SH-SY5Y (cell line): Measurements from ENCODE around the gene ENOX1.

ENCODE experiments used
- GATA2 ChIP-seq: IDR thresholded peaks from 2 replicates; pipeline ENCODE4 v1.6.1; 2011; ENCODE audit warnings: mild to moderate bottlenecking, low read depth, low read length
- GATA3 ChIP-seq: IDR thresholded peaks from 2 replicates; pipeline ENCODE4 v1.6.1; 2011; ENCODE audit warnings: low read depth, mild to moderate bottlenecking, low read length, moderate library complexity

The ENOX1 gene

DNA sequence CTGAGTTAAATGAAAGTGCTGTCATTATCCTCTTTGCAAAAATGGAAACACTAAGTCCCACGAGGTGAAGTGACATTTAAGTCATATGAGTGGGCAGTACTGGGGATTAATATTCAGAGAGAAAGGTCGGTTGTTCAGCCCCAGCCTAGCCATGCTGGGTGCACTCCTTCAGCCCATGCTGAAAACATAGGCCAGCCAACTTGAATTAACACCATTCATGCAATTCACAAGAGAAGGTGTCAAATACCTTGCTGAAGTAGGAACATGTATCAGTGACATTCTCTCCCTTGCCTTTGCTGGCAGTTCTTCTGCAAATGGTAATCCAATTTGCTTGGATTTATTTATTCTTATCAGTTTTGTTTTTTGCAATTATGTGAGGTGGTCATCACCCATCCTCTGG lies 507.1 kb downstream of the ENOX1 start:
- TF ChIP-seq GATA2, result no peak
- TF ChIP-seq GATA3, result no peak

DNA sequence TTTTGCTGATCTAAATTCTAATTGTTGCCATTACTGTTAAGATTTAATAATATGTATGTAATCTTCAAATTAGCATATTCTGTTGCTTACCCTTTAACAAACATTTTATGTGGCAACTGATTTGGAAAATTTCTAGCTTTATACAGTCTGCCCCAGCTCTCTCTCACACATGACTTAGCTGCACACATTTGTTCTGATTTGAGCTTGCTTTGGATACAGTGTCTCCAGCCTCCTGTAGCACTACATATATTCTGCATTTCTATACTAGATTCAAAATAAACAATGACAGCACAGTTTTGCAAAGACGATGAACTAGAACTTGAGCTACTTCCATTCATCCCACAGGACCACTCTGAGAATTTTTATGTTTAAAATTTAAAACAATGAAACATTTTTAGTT lies 508.6 kb downstream of the ENOX1 start:
- TF ChIP-seq GATA3, result no peak

DNA sequence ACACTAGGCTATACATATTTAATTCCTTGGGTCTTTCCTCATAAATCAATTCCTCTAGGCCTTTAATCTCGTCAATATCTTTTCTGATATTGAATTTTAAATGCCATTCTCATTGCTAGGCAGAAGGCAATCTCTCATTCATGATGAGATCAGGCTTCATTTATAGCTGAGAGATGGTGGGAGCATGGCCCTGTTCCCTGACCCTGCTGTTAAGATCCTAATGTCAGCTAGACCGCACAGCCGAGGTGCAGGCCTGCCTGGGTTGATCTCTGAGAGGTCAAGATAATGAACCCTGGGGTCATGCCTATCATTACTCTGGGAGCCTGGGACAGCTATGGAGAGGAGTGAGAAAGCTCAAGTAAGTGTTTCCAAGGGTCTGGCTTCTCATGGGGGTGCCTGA lies 509.6 kb downstream of the ENOX1 start:
- no peak for TF ChIP-seq GATA2
- no peak for TF ChIP-seq GATA3

DNA sequence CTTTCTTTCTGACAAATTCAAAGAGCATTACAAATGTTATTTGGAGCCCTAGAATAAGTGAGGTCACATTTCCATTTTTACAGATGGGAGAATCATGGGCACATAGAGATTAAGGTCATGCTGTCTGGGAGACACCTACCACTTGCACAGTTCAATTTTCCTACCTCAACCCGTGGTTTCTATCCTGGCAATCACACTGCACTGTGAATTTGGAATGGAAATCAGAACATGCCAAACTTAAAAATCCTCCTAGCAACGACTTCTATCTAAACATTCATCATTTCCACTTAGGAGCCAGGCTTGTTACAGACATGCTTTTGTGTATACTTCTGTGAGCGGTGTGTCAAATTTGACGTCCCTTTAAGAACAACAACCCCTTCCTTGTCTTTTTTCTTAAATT lies 511.9 kb downstream of the ENOX1 start:
- TF ChIP-seq GATA2 (no peak), GATA3 (no peak)

DNA sequence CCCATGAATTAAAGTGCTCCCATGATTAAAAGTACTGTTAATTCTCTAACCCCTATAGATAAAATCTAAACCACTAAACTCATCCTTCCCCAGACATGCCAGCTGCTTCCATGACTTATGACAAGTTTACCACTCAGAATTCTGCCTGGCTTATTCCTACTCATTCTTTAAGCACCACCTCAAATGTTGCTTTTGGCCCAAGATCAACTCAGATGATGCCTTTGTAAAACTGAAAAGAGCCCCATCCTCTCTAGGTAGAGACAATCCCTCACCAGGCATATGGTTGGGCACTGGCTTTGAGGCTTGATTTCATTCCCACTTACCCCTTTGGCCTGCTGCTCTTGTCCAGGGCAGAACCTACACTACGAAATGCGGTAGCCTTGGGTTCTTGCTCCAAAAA lies 513.4 kb downstream of the ENOX1 start:
- TF ChIP-seq GATA2 (no peak), GATA3 (no peak)

DNA sequence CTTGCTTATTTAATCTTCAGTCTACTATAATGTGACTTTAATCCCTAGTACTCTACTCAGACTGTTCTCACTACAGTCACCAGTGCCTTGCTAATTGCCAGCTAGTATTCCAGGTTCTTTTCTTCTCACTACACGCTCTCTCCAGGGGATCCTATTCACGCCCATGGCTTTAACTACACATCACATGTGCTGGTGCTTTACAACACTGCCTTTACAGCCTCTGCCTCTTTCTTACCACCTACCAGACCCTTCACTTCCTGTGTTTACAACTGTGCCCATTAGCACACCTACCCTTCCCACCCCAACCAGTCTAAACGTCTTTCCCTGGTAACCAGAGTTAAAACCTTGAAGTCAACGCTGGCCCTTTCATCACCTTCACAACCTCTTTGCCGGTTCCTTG lies 513.9 kb downstream of the ENOX1 start:
- TF ChIP-seq GATA2 (no peak), GATA3 (no peak)

DNA sequence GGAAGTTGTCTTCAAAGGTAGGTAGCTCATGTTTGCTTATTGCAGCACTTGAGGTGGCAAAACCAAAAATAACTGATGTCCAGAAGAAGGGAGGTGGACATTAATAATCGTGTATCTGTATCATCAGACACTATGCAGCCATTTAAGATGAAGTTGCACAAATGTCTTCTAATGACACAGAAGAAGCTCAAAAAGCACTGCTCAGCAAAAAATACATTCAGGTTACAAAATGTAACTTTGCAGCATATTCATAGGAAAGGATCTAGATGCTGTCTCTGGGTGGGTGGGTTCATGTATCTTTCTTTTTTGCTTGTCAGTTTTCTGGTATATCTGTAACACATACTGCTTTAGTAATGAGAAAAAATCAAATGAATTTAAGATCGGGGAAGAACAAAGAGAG lies 515.6 kb downstream of the ENOX1 start:
- TF ChIP-seq GATA2 (no peak), GATA3 (no peak)

DNA sequence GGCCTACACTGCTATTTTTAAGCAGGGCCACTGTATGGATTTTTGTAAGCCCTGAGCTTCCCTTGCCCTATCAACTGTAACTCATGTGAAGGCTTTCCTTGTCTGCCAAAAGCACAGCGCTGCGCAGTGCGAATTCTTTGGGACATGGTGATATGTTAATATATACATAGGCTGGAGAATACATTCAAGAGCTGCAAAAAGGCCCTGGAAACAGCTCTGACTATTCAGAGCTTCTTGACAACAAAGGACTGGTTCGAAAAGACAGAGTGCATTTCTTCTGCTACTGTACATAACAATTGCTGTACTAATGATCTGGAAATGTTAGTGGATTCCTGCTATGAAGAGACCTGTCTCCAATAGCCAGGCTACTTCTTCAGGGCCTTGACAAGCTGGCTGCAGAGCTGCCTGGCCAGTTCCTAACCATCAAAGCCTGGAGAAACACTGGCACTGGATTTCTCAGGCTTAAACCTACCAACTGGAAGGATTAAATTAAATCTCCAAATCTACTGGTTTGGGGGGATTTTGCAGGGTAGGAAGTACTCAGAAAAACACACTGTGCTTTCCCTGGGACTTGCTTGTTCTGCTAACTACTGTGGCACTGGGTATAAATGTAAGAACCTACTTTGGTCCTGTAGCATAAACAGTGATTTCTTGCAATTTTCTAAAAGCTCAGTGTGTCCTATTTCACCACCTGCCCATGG lies 516.5 kb downstream of the ENOX1 start:
- no peak for TF ChIP-seq GATA2
- no peak for TF ChIP-seq GATA3

DNA sequence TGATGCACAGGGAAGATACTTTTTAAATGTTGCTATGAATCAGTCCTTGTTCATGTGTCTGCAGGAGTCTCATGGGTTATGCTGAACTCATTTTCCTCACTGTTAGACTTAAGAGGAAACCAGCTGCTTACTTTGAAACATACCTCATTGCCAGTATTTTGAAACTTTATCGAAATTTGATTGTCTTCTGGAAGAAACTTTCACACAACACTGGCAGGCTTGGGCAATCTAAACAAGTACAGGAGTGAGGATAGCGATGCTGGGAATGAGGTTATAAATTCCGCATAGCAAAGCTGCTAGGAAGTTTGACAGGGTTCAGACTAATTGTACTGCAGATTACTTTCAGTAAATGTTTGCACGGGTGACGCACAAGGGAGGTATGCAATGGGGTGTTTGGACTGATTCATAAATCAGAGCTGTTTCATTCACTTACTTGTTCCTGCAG lies 517.7 kb downstream of the ENOX1 start:
- TF ChIP-seq GATA2, result no peak
- TF ChIP-seq GATA3, result no peak

DNA sequence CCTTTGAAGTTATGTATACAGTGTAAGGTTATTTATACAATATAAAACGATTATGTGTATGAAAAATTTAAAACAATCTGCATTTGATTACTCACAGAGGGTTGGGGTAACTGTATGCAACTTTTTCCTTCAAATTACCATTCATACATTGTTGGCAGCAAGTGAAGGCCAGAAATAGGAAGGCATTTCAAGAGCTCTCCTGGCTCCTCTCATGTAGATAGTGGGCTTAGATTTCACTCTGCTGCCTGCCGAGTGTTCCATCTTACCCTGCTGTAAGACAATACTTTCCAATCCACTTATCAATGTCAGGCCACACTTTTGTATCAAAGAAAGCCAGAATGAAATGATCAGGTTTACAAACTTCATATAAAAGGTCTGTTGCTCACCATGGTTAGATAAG lies 518.1 kb downstream of the ENOX1 start:
- TF ChIP-seq GATA3 (no peak), GATA2 (no peak)

DNA sequence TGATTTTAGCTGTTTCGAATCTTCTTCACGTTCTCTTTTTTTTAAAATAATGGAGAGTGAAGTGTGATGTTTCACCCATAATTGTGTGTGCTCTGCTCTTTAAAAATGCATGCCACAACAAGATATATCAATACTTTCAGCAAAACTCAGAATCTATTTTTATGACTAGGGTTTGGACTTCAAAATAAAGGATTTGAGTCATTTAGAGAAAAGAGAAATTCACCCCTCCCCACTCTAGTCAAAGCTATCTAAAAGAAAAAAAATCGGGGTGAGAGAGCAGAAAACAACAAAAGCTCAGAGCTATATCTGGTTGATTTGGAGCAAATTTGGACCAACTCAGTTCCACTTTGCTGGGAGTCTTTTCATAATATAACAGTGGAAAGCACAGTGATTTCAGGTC lies 518.9 kb downstream of the ENOX1 start:
- TF ChIP-seq GATA2 (no peak), GATA3 (no peak)

DNA sequence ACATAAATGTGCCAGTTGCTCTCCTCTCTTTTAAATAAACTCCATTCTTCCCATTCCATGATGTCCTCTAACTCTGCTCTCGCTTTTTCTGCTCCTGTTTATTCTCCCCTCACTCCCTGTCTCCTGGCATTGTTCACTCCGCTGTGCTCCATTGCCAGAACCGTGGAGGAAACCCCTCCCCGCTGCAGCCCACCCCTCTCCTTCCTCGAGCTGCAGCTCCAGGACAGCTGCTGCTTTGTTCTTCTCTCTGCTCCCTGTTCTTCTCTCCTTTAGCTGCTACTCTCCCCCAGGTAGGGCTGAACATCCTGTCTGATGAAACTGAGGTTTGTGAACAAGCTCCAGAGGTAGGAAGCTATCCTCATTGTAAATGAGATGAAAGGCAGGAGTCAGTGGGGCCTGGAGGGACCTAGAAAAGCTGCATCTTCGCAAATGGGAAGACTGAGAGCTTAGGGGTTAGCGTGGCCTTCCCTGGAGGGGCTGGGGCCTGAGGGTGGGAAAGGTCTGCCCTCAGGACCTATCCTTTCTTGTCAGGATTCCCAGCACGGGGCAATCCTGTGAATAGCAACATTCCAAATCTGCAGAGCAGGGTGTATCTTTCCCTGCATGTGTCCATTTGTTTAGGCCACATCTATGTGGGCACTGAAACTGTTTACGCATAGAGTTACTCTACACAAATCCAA lies 519.7 kb downstream of the ENOX1 start:
- no peak for TF ChIP-seq GATA3
- no peak for TF ChIP-seq GATA2

DNA sequence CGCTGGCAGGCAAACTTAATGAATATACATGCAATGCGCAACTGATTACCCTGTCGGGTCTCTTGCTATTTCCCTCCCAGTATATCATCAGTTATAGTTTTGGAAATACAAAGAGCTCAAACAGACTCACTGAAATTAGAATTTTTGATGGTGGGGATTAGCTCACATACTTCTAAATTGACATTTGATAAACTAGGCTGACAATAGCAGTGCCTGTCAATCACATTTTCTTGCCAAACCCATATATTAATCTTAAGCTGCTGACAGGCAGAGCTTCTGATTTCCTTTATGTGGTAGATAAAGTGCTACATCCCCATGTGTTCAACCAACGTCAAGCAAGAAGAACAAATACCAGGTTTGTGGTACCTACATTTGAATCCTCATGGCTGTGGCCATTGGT lies 521.7 kb downstream of the ENOX1 start:
- no peak for TF ChIP-seq GATA3
- TF ChIP-seq GATA2, result no peak

DNA sequence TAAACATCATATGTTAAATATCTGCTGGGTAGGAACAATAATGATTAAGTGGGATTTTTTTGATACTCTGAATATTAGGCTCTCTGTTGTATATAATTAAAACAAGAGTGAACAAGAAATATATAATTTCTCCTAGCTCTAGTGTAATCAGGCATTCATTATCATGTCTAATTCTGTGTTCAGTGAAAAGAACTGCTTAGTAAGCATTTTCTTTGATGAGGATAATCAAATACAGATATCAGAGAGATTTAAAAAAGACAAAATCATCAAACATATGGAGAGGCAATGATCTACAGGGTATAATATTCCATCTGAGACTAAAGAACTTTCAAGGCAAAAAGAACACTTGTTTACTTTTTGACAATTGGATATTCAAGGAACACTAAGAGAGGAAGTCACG lies 522.3 kb downstream of the ENOX1 start:
- no peak for TF ChIP-seq GATA3
- TF ChIP-seq GATA2, result no peak

DNA sequence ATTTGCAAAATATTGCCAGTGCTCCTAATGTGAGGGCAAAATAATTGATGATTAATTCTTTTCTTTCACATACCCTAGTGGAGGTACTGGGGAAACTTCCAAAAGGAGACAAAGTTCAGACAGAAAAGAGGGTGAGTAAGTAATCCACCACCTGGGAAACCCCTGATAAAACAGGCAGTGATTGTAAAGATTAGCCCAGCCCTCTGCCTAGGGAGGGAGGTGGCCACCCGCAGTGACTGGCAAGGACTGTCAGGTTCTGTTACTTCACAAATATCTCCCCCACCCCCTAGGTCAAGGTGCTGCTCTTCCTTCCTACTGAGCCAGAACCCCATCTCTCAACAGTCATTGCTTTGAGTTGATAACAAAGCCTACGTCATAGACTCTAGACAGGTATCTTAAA lies 523.7 kb downstream of the ENOX1 start:
- TF ChIP-seq GATA3, result no peak
- TF ChIP-seq GATA2, result no peak
